Globus pallidus (tissue), 1 donor: ENCODE results near the gene SH2D3A.
A peak's percentile ranks its signal among the peaks of the same experiment; 100 is the strongest.
"Not testable (repeated sequence)": the region's sequence is repeated elsewhere in the genome, so short reads cannot be mapped to it uniquely, and the experiment has no call there.

ENCODE experiments used
- DNase-seq: peaks from one replicate; pipeline ENCODE4 v3.0.0-alpha.2; 2015; ENCODE audit warnings: low spot score

The SH2D3A gene

GRCh38 chr19:6767357-6768235, at the start of gene SH2D3A:
Gene SH2D3A, minus strand, starts transcription at chr19:6767435. Its CDS starts 3,687 bp downstream, at chr19:6763748.
- DNase-seq = no peak

DNA sequence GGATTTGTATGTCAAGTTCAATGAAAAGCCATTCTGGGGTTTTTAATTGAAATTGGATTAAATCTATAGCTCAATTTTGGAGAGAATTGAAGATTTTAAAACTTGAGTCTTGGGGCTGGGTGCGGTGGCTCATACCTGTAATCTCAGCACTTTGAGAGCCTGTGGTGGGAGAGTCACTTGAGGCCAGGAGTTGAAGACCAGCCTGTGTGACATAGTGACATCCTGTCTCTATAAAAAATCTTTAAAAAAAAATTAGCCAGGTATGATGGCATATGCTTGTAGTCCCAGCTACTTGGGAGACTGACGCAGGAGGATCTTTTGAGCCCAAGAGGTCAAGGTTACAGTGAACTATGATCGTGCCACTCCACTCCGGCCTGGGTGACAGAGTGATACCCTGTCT, 46.4 kb upstream of the SH2D3A start:
- DNase-seq = no peak

DNA sequence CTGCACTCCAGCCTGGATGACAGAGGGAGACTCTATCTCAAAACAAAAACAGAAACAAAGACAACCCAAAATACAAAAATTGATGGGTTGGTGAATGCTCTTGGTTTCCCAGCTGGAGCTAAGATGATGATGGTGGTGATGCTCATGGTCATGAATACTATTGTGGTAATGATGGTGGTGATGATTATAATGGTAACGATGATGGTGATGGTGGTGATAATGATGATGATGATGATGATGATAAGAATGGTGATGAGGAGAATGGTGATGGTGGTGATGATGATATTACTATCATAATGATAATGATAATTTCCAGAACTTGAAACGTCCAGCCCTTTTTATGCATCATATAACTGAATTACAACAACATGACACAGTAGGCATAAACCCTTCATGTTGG, 45.4 kb upstream of the SH2D3A start:
- DNase-seq = no peak

DNA sequence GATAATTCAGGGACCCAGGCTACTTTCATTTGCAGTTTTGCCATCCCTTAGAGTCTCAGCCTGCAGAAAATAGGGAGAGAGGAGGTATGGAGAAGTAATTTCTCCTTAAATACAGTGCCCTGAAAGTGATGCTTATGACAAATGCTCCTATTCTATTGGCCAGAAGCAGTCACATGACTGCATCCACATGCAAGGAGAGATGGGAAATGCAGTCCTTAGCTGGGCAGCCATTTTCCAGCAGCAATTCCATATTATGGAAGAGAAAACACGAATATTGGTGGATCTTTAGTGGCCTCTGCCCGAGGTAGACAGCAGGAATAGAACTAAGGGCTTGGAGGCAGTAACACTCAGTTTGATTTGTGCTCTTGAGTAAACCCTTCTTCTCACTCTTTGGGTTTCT, 44.7 kb upstream of the SH2D3A start:
- DNase-seq = peak; percentile 5

- no peak for DNase-seq
Observed at GRCh38 chr19:6811378-6811777, 44.1 kb upstream of the SH2D3A start.

- DNase-seq = no peak
Observed at GRCh38 chr19:6809262-6809661, 42.0 kb upstream of the SH2D3A start.

DNA sequence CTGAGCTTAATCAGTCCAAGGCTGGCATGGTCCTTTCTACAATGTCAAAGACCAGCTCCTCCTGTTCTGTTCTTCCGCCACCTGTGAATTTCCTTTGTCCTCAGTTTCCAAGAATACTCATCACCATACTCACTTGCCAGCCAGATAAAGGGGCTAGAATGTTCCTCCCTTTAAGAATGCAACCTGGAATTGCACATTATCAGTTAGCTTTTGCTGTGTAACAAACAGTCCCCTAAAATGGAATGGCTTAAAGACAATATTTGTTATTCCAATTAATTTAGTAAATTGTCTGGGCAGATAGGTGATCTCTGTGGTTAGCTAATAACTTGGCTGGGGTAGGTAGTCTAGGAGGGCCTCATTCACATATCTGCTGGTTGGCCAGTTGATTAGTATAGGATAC, 41.3 kb upstream of the SH2D3A start:
- DNase-seq = no peak

- no peak for DNase-seq
Observed at GRCh38 chr19:6807291-6807690, 40.1 kb upstream of the SH2D3A start.

DNA sequence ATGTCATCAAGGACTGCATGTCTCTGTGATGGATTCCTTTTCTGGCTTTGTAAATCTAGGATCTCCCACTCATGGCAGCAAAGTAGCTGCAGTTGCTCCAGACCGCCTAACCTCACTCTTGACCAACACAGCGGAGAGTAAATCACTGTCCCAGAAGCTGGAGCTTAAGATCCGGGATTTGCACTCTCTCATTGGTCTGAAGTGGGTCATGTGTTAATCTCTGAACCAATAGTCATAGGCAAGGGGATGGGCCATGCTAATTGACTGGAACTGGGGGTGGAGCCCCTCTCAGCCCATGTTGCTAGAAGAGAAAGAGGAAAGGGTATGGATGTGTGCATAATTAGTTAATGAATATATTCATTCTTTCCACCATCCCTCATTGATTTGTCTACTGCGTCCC, 39.3 kb upstream of the SH2D3A start:
- DNase-seq = no peak

GRCh38 chr19:6803036-6803404, 35.8 kb upstream of the SH2D3A start:
- peak; percentile 1 for DNase-seq

DNA sequence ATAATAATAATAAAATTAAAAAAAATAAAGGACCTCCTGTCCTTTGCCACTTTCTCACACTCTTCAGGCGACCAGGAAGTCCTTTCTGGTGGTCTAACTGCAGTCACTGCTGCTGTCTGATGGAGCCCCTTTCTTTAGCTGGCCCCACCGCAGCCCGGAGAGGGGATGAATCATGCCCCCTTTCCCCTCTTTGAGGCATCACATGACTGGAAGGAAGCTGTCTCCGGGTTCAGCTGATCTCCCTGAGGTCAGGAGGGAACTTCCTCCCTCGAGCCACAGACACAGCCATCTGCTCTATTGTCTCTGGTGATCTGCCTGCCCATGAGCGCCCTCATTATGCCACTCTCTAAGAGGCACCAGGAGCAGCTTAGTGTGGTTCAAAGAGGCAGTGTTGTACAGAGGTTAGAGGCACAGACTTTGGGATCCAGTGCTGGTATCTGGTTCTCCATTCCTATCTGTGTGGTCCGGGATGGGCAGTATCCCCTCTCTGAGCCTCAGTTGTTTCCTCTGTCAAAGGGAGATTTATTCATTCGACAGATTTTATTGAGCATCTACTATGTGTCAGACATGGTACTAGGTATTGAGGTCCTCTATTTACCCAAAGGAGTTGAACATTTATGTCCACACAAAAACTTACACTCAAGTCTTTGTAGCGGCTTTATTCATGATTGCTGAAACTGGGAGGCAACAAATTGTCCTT, 35.3 kb upstream of the SH2D3A start:
- peak; percentile 40 for DNase-seq

DNA sequence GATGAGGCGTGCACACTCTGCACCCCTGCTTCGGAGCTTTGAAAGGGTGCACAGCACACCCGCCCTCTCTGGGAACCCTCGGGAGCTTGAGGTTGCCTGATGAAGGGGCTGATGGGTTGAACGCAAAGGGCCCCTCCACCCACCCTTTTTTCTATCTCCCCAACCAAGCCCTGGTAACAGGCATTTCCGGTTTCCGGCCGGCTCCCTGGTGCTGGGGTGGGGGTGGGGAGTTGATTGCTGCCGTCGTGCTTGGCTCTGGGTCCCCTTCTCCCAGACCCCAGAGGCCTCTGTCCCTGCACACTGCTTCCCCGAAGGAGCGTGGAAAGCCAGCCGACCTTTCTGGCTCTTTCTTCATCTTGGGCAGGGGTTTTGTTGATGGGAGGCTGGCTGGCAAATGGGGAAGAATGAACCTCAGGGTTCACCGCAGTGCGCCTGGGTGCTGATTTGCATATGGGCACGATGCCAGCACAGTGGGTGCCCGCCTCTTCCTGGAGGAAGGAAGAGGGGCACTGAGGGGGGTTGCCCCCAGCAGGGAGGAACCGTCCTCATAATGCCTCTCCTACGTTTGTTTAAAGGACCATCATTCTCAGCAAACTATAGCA, 34.4 kb upstream of the SH2D3A start:
- DNase-seq = peak; percentile 49

DNA sequence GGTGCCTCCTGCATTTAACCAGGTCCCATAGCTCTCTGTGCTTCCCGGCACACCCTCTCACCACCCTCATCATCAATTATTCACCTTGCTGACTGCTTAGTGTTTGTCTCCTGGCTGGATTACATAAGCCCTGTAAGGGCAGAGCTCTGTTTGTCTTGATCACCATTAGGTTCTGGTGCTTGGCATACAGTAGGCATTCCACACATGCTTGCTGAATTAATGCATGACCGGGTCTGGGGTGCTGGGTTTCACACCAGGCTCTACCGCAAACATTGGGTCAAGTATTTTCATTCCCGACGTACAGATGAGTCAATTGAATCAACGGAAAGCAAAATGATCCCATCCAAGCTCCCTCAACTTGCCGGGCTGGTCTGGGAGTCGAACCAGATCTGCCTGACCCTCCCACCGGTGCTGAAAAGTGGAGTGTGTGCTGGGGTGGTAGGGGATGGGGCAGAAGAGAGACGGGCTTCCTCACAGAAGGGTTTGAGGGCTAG, 33.8 kb upstream of the SH2D3A start:
- no peak for DNase-seq

- not testable (repeated sequence) for DNase-seq
Observed at GRCh38 chr19:6800160-6800790, 33.0 kb upstream of the SH2D3A start.

GRCh38 chr19:6797646-6798045, 30.4 kb upstream of the SH2D3A start:
- no peak for DNase-seq

GRCh38 chr19:6796278-6796677, 29.0 kb upstream of the SH2D3A start:
- no peak for DNase-seq

DNA sequence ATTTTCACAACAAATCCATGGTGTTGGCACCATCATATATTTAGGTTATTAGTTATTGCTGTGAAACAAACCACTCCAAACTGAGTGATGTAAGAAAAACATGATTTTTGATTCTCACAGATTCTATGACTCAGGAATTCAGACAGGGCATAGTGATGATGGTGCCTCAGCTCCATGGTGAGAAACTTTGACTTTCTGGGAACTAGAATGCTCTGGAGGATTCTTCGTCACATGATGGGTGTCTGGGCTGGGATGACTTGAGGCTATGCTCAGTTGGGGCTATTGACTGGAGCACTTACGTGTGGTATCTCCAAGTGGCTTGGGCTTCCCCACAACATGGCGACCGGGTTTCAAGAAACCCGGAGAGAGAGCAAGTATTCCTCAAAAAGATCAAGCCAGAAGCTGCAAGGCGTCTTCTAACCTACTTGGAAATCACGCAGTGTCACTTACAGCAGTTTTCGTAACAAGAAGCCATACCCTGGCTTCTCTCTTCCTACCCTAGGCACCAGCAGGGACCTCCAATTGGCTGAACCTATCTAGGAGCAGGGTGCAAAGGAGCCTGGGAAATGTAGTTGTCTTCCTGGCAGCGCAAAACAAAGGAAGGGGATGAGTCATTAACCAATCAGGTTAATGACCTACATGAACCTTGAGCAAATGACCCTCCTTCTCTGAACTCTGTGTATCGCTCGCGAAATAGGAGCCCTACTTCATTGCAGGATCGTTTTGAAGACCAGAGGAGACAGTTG, 27.6 kb upstream of the SH2D3A start:
- no peak for DNase-seq

DNA sequence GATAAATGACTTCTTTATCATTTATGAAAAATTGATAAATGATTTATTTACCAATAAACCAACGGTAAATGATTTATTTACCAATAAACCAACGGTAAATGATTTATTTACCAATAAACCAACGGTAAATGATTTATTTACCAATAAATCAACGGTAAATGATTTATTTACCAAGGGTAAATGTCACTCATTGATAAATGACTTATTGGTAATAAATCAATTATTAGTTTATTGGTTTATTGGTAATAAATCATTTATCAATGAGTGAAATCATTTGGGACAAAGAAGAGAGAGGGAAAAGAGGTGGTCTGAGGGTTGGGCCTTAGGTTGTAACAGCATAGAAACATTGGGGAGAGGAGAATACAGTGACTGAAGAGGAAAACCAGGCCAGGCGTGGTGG, 26.7 kb upstream of the SH2D3A start:
- no peak for DNase-seq

DNA sequence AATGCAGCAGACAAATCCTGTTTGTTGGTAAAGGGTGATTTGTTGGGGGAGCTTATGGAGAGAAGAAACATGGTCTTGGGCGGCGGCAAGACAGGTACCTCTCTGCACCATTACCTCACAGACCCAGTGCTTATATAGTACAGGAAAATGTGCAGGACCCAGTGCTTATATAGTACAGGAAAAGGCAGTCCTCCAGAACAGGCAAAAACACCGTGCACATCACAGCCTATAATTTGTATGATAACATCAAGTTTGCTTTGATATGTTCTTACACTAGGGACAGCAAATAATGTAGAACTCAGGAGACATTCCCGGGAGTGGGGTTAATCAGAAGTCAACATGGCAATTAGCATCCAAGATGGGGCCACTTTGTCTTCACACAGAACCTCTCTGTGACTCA, 26.2 kb upstream of the SH2D3A start:
- no peak for DNase-seq

GRCh38 chr19:6791237-6791636, 24.0 kb upstream of the SH2D3A start:
- no peak for DNase-seq
